Upper lobe of left lung (tissue), 6 donors: Measurements from ENCODE around the gene TSPEAR. TPM values are rescaled to one million over a fixed set of nuclear protein-coding genes. Genes with fewer than 3 reads are reported as not detected.

Experiments
- ATAC-seq, 2 donors: fragments of 200-7000 bp; cut with Tn5 transposase; one replicate each; pipeline ENCODE4 v1.9.1; 2022; ENCODE audit warnings: mild to moderate bottlenecking in 2 of 2, moderate library complexity in 2 of 2; ENCODE audit not compliant: low FRiP score in 2 of 2
- DNase-seq, 2 donors: peaks; one replicate each; pipeline ENCODE4 v3.0.0-alpha.2; 2019 to 2020
- H3K27ac ChIP-seq, 4 donors: fragments of 200-600 bp; sonication (generic); one replicate each; pipeline ENCODE4 v1.5.1; 2016 to 2019
- H3K27me3 ChIP-seq, 4 donors: fragments of 200-600 bp; sonication (generic); one replicate each; pipeline ENCODE4 v1.5.1; 2017 to 2019
- H3K36me3 ChIP-seq, 4 donors: fragments of 200-600 bp; sonication (generic); one replicate each; pipeline ENCODE4 v1.5.1; 2016 to 2019
- H3K4me1 ChIP-seq, 4 donors: fragments of 200-600 bp; sonication (generic); one replicate each; pipeline ENCODE4 v1.5.1; 2018 to 2019
- H3K4me3 ChIP-seq, 4 donors: fragments of 200-600 bp; sonication (generic); one replicate each; pipeline ENCODE4 v1.5.1; 2017 to 2019; ENCODE audit warnings: mild to moderate bottlenecking in 2 of 4, moderate library complexity in 1 of 4
- H3K9me3 ChIP-seq, 4 donors: fragments of 200-600 bp; sonication (generic); one replicate each; pipeline ENCODE4 v1.5.1; 2018 to 2019
- CTCF ChIP-seq, 6 experiments: fragments of 450-650 bp in 4 of 6; fragments of 200-600 bp in 2 of 6; sonication (generic) in 2 of 6; IDR thresholded peaks; one replicate each; pipeline ENCODE4 v1.5.1; 2016 to 2019; ENCODE audit warnings: antibody characterized with exemption in 6 of 6
- EP300 ChIP-seq, 4 donors: sonication (generic); formaldehyde crosslinking; IDR thresholded peaks; one replicate each; pipeline ENCODE4 v1.5.1; 2017; ENCODE audit warnings: antibody characterized with exemption in 4 of 4, control low read depth in 2 of 4
- POLR2A ChIP-seq, 4 donors: fragments of 450-650 bp; IDR thresholded peaks; one replicate each; pipeline ENCODE4 v1.5.1; 2016 to 2017; ENCODE audit warnings: antibody characterized with exemption in 4 of 4, mild to moderate bottlenecking in 2 of 4
- POLR2AphosphoS5 ChIP-seq, 2 donors: sonication (generic); formaldehyde crosslinking; IDR thresholded peaks; one replicate each; pipeline ENCODE4 v1.5.1; 2017; ENCODE audit warnings: antibody characterized with exemption in 2 of 2
- WGBS, 2 donors: methylation state at CpG; one replicate each; pipeline ENCODE4 v1.1.5; 2017 to 2018; 5-methylcytosine and 5-hydroxymethylcytosine counted together
- total RNA-seq, 6 donors: library from RNA; depleted of rRNA in 4 of 6; stranded (reverse); fragments of >200 nt in 4 of 6; gene quantifications; one replicate each; pipeline versions ENCODE4 v1.1.0 to v1.2.1, GENCODE V29; 2016 to 2021
- donor health status: DM: no; HTN: no; CAD: no; lungs with moderate emphysema.
- donor health status: DM: no; HTN: yes; CAD: no; lungs with severe emphysema.

Gene TSPEAR
- total RNA-seq = under 1 TPM in 2 of 6 donors, not detected in 4; 0.14 to 0.17 TPM

GRCh38 chr21:44711327-44712202 lies at the start of gene TSPEAR:
TSPEAR (minus strand) TSS chr21:44711572; CDS start chr21:44711514, 58 bp downstream.
- Histone ChIP-seq H3K27ac (no peak within 1 kb of the TSS), H3K4me3 (no peak within 1 kb of the TSS)

GRCh38 chr21:44760376-44760775 lies 49.0 kb upstream of the TSPEAR start:
- 86 to 88% methylated on average over 9 of the region's 9 CpGs for WGBS, 2 donors
- no peak for ATAC-seq
- no peak overlapping the region for H3K27ac ChIP-seq
- TF ChIP-seq EP300 (IDR thresholded peaks at IDR 0.05) = no peak
- no peak for TF ChIP-seq POLR2AphosphoS5 (IDR thresholded peaks at IDR 0.05)
- no peak for TF ChIP-seq POLR2A (IDR thresholded peaks at IDR 0.05)
- TF ChIP-seq CTCF (IDR thresholded peaks at IDR 0.05) = no peak
- no peak overlapping the region for H3K4me3 ChIP-seq
- no peaks in the 10 kb centered on the region for H3K9me3 ChIP-seq
- peaks cover 0 to 7% (median 0%) of the 10 kb centered on the region in 4 donors for H3K4me1 ChIP-seq
- no peak for DNase-seq
- no peaks in the 10 kb centered on the region for H3K27me3 ChIP-seq
- H3K36me3 ChIP-seq = no peaks in the 10 kb centered on the region

More at GRCh38 chr21:44711327-44712202, at the start of gene TSPEAR:
- Histone ChIP-seq H3K9me3 (peaks cover 0 to under 1% (median 0%) of the 10 kb centered on the region in 4 donors), H3K4me1 (peaks cover 0 to 43% (median 14%) of the 10 kb centered on the region in 4 donors), H3K27me3 (peaks cover 0 to 56% (median 33%) of the 10 kb centered on the region in 4 donors), H3K36me3 (no peaks in the 10 kb centered on the region)
- DNase-seq (peak in 1 of 2 donors; percentile 83), ATAC-seq (no peak)
- TF ChIP-seq POLR2AphosphoS5 (IDR thresholded peaks at IDR 0.05) (no peak), POLR2A (IDR thresholded peaks at IDR 0.05) (no peak), CTCF (IDR thresholded peaks at IDR 0.05) (no peak), EP300 (IDR thresholded peaks at IDR 0.05) (no peak)
- WGBS, 2 donors = 5 to 7% methylated on average over 4 to 24 of the region's 41 CpGs

- H3K4me3 ChIP-seq = no peak overlapping the region
- ATAC-seq (no peak), DNase-seq (no peak)
- no peak overlapping the region for H3K27ac ChIP-seq
- no peaks in the 10 kb centered on the region for H3K9me3 ChIP-seq
- 93 to 96% methylated on average over 11 to 19 of the region's 22 CpGs for WGBS, 2 donors
- TF ChIP-seq POLR2A (IDR thresholded peaks at IDR 0.05) (no peak), EP300 (IDR thresholded peaks at IDR 0.05) (no peak), CTCF (IDR thresholded peaks at IDR 0.05) (no peak), POLR2AphosphoS5 (IDR thresholded peaks at IDR 0.05) (no peak)
- peaks cover 0 to 2% (median 0%) of the 10 kb centered on the region in 4 donors for H3K4me1 ChIP-seq
- H3K36me3 ChIP-seq = no peaks in the 10 kb centered on the region
- H3K27me3 ChIP-seq = no peaks in the 10 kb centered on the region
Observed at GRCh38 chr21:44759628-44760285, 48.4 kb upstream of the TSPEAR start.

GRCh38 chr21:44758781-44759627 lies 47.6 kb upstream of the TSPEAR start:
- no peaks in the 10 kb centered on the region for H3K27me3 ChIP-seq
- WGBS, 2 donors = 43 to 68% methylated on average over 10 to 25 of the region's 26 CpGs
- TF ChIP-seq POLR2AphosphoS5 (IDR thresholded peaks at IDR 0.05) = no peak
- no peak for TF ChIP-seq POLR2A (IDR thresholded peaks at IDR 0.05)
- no peak for TF ChIP-seq EP300 (IDR thresholded peaks at IDR 0.05)
- TF ChIP-seq CTCF (IDR thresholded peaks at IDR 0.05) = no peak
- DNase-seq = peak in 1 of 2 donors; percentile 69
- ATAC-seq = no peak
- H3K36me3 ChIP-seq = no peaks in the 10 kb centered on the region
- H3K9me3 ChIP-seq = no peaks in the 10 kb centered on the region
- no peaks in the 10 kb centered on the region for H3K4me1 ChIP-seq
- no peak overlapping the region for H3K4me3 ChIP-seq
- no peak overlapping the region for H3K27ac ChIP-seq
